Activated B cell treated with CpG ODN at 0.5 μM for 24 hours (primary cell): Measurements from ENCODE around the gene SKOR2. TPM values are rescaled to one million over a fixed set of nuclear protein-coding genes. Genes with fewer than 3 reads are reported as not detected.

ENCODE experiments used
- ATAC-seq: fragments of 200-7000 bp; cut with Tn5 transposase; one replicate; pipeline ENCODE4 v1.10.0; 2021; ENCODE audit warnings: low read depth, mild to moderate bottlenecking, moderate library complexity
- CTCF ChIA-PET: fragments of 350-600 bp; sonication (Branson Sonifier 250); formaldehyde crosslinking; loops from one replicate; lab custom pipeline; 2021; ENCODE audit warnings: antibody characterized with exemption; lab: Charles Lee
- POLR2A ChIA-PET: fragments of 350-600 bp; sonication (Branson Sonifier 250); formaldehyde crosslinking; loops from one replicate; lab custom pipeline; 2021; ENCODE audit warnings: antibody characterized with exemption; lab: Charles Lee
- DNase-seq: peaks from one replicate; pipeline ENCODE4 v3.0.0; 2022
- H3K27ac Mint-ChIP-seq: one replicate; pipeline ENCODE4 v1.8.0; 2020; ENCODE audit warnings: mixed read lengths
- H3K27me3 Mint-ChIP-seq: one replicate; pipeline ENCODE4 v1.8.0; 2021; ENCODE audit warnings: mixed read lengths
- H3K36me3 Mint-ChIP-seq: one replicate; pipeline ENCODE4 v1.8.0; 2021; ENCODE audit warnings: low read depth, mixed read lengths
- H3K4me1 Mint-ChIP-seq: one replicate; pipeline ENCODE4 v1.8.0; 2021; ENCODE audit warnings: mixed read lengths
- H3K4me3 Mint-ChIP-seq: one replicate; pipeline ENCODE4 v1.8.0; 2020; ENCODE audit warnings: mild to moderate bottlenecking, mixed read lengths
- H3K9me3 Mint-ChIP-seq: one replicate; pipeline ENCODE4 v1.8.0; 2020; ENCODE audit warnings: mixed read lengths
- CTCF ChIP-seq: fragments of 200-600 bp; IDR thresholded peaks from one replicate; pipeline ENCODE4 v1.8.0; 2022; ENCODE audit warnings: antibody characterized with exemption, mild to moderate bottlenecking
- intact Hi-C: fragments of 100-400 bp; cut with micrococcal nuclease; formaldehyde crosslinking; loops from one replicate; pipeline ENCODE4 v1.15.1; 2024
- total RNA-seq: library from RNA; stranded (reverse); gene quantifications from 2 replicates; pipeline ENCODE4 v1.2.3, GENCODE V29; 2022

Gene SKOR2
- total RNA-seq, 1 donor from 2014 or later, result not detected

- no peak for DNase-seq
- intact Hi-C loops, result no loop called here
Measured at GRCh38 chr18:47248604-47249313, 2.7 kb downstream of the SKOR2 start.

GRCh38 chr18:47248115-47248603 lies 3.3 kb downstream of the SKOR2 start:
- Mint-ChIP-seq H3K4me3 (no peak overlapping the region), H3K4me1 (peaks cover 4% of the 10 kb centered on the region), H3K36me3 (no peaks in the 10 kb centered on the region), H3K9me3 (peaks cover 4% of the 10 kb centered on the region), H3K27me3 (peaks cover 64% of the 10 kb centered on the region), H3K27ac (no peak overlapping the region)
- no peak for DNase-seq
- no peak for TF ChIP-seq CTCF
- ChIA-PET POLR2A (no interaction called here), CTCF (no interaction called here)
- ATAC-seq, result no peak
- intact Hi-C loops, result no loop called here

More at GRCh38 chr18:47248604-47249313, 2.7 kb downstream of the SKOR2 start:
- H3K27ac Mint-ChIP-seq, result no peak overlapping the region
- no peak for TF ChIP-seq CTCF
- no peak for ATAC-seq
- CTCF ChIA-PET, result no interaction called here
- H3K4me3 Mint-ChIP-seq, result no peak overlapping the region
- H3K4me1 Mint-ChIP-seq, result peaks cover 4% of the 10 kb centered on the region
- H3K9me3 Mint-ChIP-seq, result peaks cover 4% of the 10 kb centered on the region
- POLR2A ChIA-PET, result no interaction called here
- H3K27me3 Mint-ChIP-seq, result peaks cover 66% of the 10 kb centered on the region
- H3K36me3 Mint-ChIP-seq, result no peaks in the 10 kb centered on the region

- no peak for ATAC-seq
- Mint-ChIP-seq H3K4me3 (no peak overlapping the region), H3K9me3 (peaks cover 4% of the 10 kb centered on the region), H3K36me3 (no peaks in the 10 kb centered on the region), H3K27me3 (peaks cover 64% of the 10 kb centered on the region), H3K4me1 (peaks cover 4% of the 10 kb centered on the region), H3K27ac (no peak overlapping the region)
- intact Hi-C loops, result no loop called here
- ChIA-PET POLR2A (no interaction called here), CTCF (interaction anchor here (0.6 kb wide), 1 partner anchor 11 kb away, joined by 3 read pairs; no protein-coding TSS in a partner anchor)
- no peak for DNase-seq
- TF ChIP-seq CTCF, result no peak
Measured at GRCh38 chr18:47247416-47248114, 3.9 kb downstream of the SKOR2 start.

GRCh38 chr18:47247036-47247415 lies 4.4 kb downstream of the SKOR2 start:
- DNase-seq (no peak), ATAC-seq (no peak)
- no peak for TF ChIP-seq CTCF
- peaks cover 4% of the 10 kb centered on the region for H3K4me1 Mint-ChIP-seq
- H3K36me3 Mint-ChIP-seq, result no peaks in the 10 kb centered on the region
- intact Hi-C loops, result no loop called here
- peaks cover 4% of the 10 kb centered on the region for H3K9me3 Mint-ChIP-seq
- H3K27me3 Mint-ChIP-seq, result peaks cover 62% of the 10 kb centered on the region
- no peak overlapping the region for H3K4me3 Mint-ChIP-seq
- POLR2A ChIA-PET, result no interaction called here
- CTCF ChIA-PET, result interaction anchor here (0.6 to 1.2 kb wide), 2 partner anchors 11 to 44 kb away, joined by 3 read pairs; no protein-coding TSS in a partner anchor
- H3K27ac Mint-ChIP-seq, result no peak overlapping the region
